Left renal pelvis (tissue), 4 donors: Measurements from ENCODE around the gene DIRAS3. TPM values are rescaled to one million over a fixed set of nuclear protein-coding genes. Genes with fewer than 3 reads are reported as not detected.
"Not testable (repeated sequence)": the region's sequence is repeated elsewhere in the genome, so short reads cannot be mapped to it uniquely, and the experiment has no call there.

Experiments used
- DNase-seq, 4 donors: peaks; one replicate each; pipeline ENCODE4 v3.0.0-alpha.2; 2013; ENCODE audit warnings: low read depth in 4 of 4, low spot score in 3 of 4
- polyA plus RNA-seq, 4 donors: library from polyadenylated mRNA; unstranded; fragments of 120-200 nt; gene quantifications; one replicate each; pipeline ENCODE4 v1.2.1, GENCODE V29; 2013; ENCODE audit not compliant: insufficient read length in 4 of 4

The DIRAS3 gene
- polyA plus RNA-seq, 4 donors, result 2.3 to 3.5 (median 2.9) TPM

- no peak for DNase-seq
These were observed 21.9 kb downstream of the DIRAS3 start for GRCh38 chr1:68028566-68028965.

- no peak for DNase-seq
These were observed 25.6 kb downstream of the DIRAS3 start for GRCh38 chr1:68024635-68025338.

- no peak for DNase-seq
These were observed 34.0 kb downstream of the DIRAS3 start for GRCh38 chr1:68016381-68016780.

- DNase-seq, result no peak
These were observed 34.5 kb downstream of the DIRAS3 start for GRCh38 chr1:68015971-68016370.

GRCh38 chr1:68015369-68015768 is 35.1 kb downstream of the DIRAS3 start:
- DNase-seq, result no peak

GRCh38 chr1:68013351-68013750 is 37.1 kb downstream of the DIRAS3 start:
- no peak for DNase-seq

- no peak for DNase-seq
These were observed 38.6 kb downstream of the DIRAS3 start for GRCh38 chr1:68011657-68012375.

- DNase-seq, result no peak
These were observed 39.9 kb downstream of the DIRAS3 start for GRCh38 chr1:68010543-68010942.

GRCh38 chr1:68010090-68010489 is 40.3 kb downstream of the DIRAS3 start:
- no peak for DNase-seq

- not testable (repeated sequence) for DNase-seq
These were observed 46.8 kb downstream of the DIRAS3 start for GRCh38 chr1:68003626-68004025.

- no peak for DNase-seq
These were observed 50.2 kb downstream of the DIRAS3 start for GRCh38 chr1:68000191-68000590.

GRCh38 chr1:67997746-67998145 is 52.7 kb downstream of the DIRAS3 start:
- DNase-seq, result no peak

Other genes with a start within 250 kb of the DIRAS3 start
- gene GNG12, start 217.2 kb downstream of the DIRAS3 start, polyA plus RNA-seq, result 100 to 1,000 TPM in 3 of 4 donors, 10 to 100 TPM in 1; 91.1 to 142 (median 121) TPM
- gene WLS, start 181.9 kb upstream of the DIRAS3 start, polyA plus RNA-seq, result 100 to 1,000 TPM; 123 to 157 (median 145) TPM